Heart right ventricle (tissue), 16 donors: Measurements from ENCODE around the gene SMAD3. TPM values are rescaled to one million over a fixed set of nuclear protein-coding genes. Genes with fewer than 3 reads are reported as not detected.

Experiments
- ATAC-seq, 8 donors: fragments of 200-7000 bp; cut with Tn5 transposase; one replicate each; pipeline ENCODE4 v1.9.1; 2020; ENCODE audit warnings: mild to moderate bottlenecking in 8 of 8, moderate library complexity in 8 of 8, moderate number of reproducible peaks in 1 of 8
- DNase-seq, 2 donors: peaks; one replicate each; pipeline ENCODE4 v3.0.0-alpha.2; 2020
- H3K27ac ChIP-seq, 10 donors: fragments of 200-600 bp; sonication (generic) in 2 of 10; one replicate each; pipeline versions ENCODE4 v1.5.0 to v1.8.0; 2020 to 2022; ENCODE audit warnings: mild to moderate bottlenecking in 3 of 10
- H3K27me3 ChIP-seq, 7 donors: fragments of 200-600 bp; one replicate each; pipeline ENCODE4 v1.8.0; 2021 to 2022; ENCODE audit warnings: mild to moderate bottlenecking in 2 of 7
- H3K36me3 ChIP-seq, 9 donors: fragments of 200-600 bp; sonication (generic) in 1 of 9; one replicate each; pipeline versions ENCODE4 v1.5.0 to v1.8.0; 2020 to 2022; ENCODE audit warnings: mild to moderate bottlenecking in 2 of 9
- H3K4me1 ChIP-seq, 9 donors: fragments of 200-600 bp; sonication (generic) in 1 of 9; one replicate each; pipeline versions ENCODE4 v1.5.0 to v1.8.0; 2020 to 2022; ENCODE audit warnings: mild to moderate bottlenecking in 4 of 9
- H3K4me3 ChIP-seq, 10 donors: fragments of 200-600 bp; sonication (generic) in 2 of 10; one replicate each; pipeline versions ENCODE4 v1.5.0 to v1.8.0; 2020 to 2022; ENCODE audit warnings: mild to moderate bottlenecking in 7 of 10, moderate library complexity in 2 of 10
- H3K9me3 ChIP-seq, 11 donors: fragments of 200-600 bp in 10 of 11; sonication (generic) in 2 of 11; one replicate each; pipeline versions ENCODE4 v1.5.0 to v1.8.0; 2013 to 2022; ENCODE audit warnings: mild to moderate bottlenecking in 2 of 11, control low read depth in 1 of 11, moderate library complexity in 1 of 11
- CTCF ChIP-seq, 9 donors: fragments of 200-600 bp; sonication (generic) in 2 of 9; IDR thresholded peaks; one replicate each; pipeline versions ENCODE4 v1.5.0 to v1.8.0; 2021 to 2022; ENCODE audit warnings: antibody characterized with exemption in 9 of 9, mild to moderate bottlenecking in 5 of 9, moderate library complexity in 1 of 9
- whole genome bisulfite sequencing, 2 donors: extraction: QIAGEN DNeasy Blood & Tissue Kit; methylation state at CpG; one replicate each; pipeline ENCODE4 v1.1.7; 2013; ENCODE audit warnings: inconsistent platforms in 1 of 2; 5-methylcytosine and 5-hydroxymethylcytosine counted together
- intact Hi-C, 10 donors: fragments of 100-400 bp; cut with DNase I; formaldehyde crosslinking; loops; one replicate each; pipeline versions ENCODE4 v1.11.1 to v1.14.2; 2022
- polyA plus RNA-seq, 2 donors: library from polyadenylated mRNA; stranded (reverse); fragments of 200-250 nt; gene quantifications; one replicate each; pipeline ENCODE4 v1.2.3, GENCODE V29; 2013
- total RNA-seq, 10 donors: library from RNA; stranded (reverse); fragmentation: NEBNext Ultra II Directional in 3 of 10; extraction: Animal tissue kit (Norgen Biotek cat#: 25700) in 3 of 10; gene quantifications; one replicate each; pipeline versions ENCODE4 v1.2.1 to v1.2.4, GENCODE V29; 2021 to 2023
- donor health status: Arrhythmogenic right ventricular cardiomyopathy.
- donor health status: ischemic (EF 13 %, LVEDD 7.1; RV severe dilation, severe dysfunction).
- donor health status: healthy with polysubstance abuse.
- donor health status: DM: no; HTN: yes; CAD: no.
- donor health status: DM: no; HTN: no; CAD: no.
- donor health status: ischemic (EF 25% LVEDD 6.9; RV normal size, moderate dysfunction).
- donor health status: ischemic (EF 25% LVEDD 5.7; RV mildly dilated, moderate dysfunction).
- donor health status: healthy.
- donor health status: DM: yes; HTN: yes; CAD: no.
- donor health status: Ischemic cardiomyopathy.
- donor health status: ischemic (EF 35%, LVEDD 5.7; RV mildly dilated, moderate dysfunction).
- donor health status: nonischemic (EF 11% LVEDD 7.7; RV severe dilation, severe dysfunction).
- donor health status: DM: yes; HTN: yes; CAD: no.
- donor health status: PGD.
- donor health status: ischemic (EF 29% LVEDD 5.4; RV normal size, mild dysfunction).
- donor health status: nonischemic (EF 23%, LVEDD 6.1; RV moderate dilation, normal function).

SMAD3 gene
- total and polyA plus RNA-seq, 12 donors, result 6.2 to 44.8 (median 15.5) TPM

- H3K36me3 ChIP-seq, result no peaks in the 10 kb centered on the region
- no peaks in the 10 kb centered on the region for H3K27me3 ChIP-seq
- peaks cover 0 to 43% (median 23%) of the 10 kb centered on the region in 9 donors for H3K4me1 ChIP-seq
- no peak overlapping the region for H3K27ac ChIP-seq
- TF ChIP-seq CTCF (IDR thresholded peaks at IDR 0.05), result no peak
- WGBS, 2 donors, result 64 to 81% methylated on average over 4 of the region's 5 CpGs
- no peaks in the 10 kb centered on the region for H3K9me3 ChIP-seq
- H3K4me3 ChIP-seq, result no peak overlapping the region
- ATAC-seq (no peak), DNase-seq (no peak)
- intact Hi-C loops, result loop anchor here in 1 of 10 donors (10.0 kb wide), 1 partner anchor 96 kb away; no protein-coding TSS in a partner anchor
Measured at GRCh38 chr15:67050522-67051087, 14.8 kb upstream of the SMAD3 start.

- no peak for TF ChIP-seq CTCF (IDR thresholded peaks at IDR 0.05)
- intact Hi-C loops, result loop anchor here in 1 of 10 donors (10.0 kb wide), 1 partner anchor 97 kb away; no protein-coding TSS in a partner anchor
- Histone ChIP-seq H3K4me3 (no peak overlapping the region), H3K36me3 (no peaks in the 10 kb centered on the region), H3K4me1 (peaks cover 0 to 43% (median 23%) of the 10 kb centered on the region in 9 donors), H3K27ac (peak overlapping the region in 1 of 10 donors; percentile 2), H3K9me3 (no peaks in the 10 kb centered on the region), H3K27me3 (no peaks in the 10 kb centered on the region)
- ATAC-seq (peak in 6 of 8 donors; percentile 24 to 85 (median 40)), DNase-seq (no peak)
- 85 to 86% methylated on average over 6 of the region's 6 CpGs for WGBS, 2 donors
Measured at GRCh38 chr15:67051088-67052045, 14.0 kb upstream of the SMAD3 start.

GRCh38 chr15:67054676-67055075, 10.7 kb upstream of the SMAD3 start:
- no peak overlapping the region for H3K4me3 ChIP-seq
- WGBS, 2 donors, result 94 to 96% methylated on average over 5 of the region's 5 CpGs
- no peaks in the 10 kb centered on the region for H3K36me3 ChIP-seq
- H3K27ac ChIP-seq, result no peak overlapping the region
- no peaks in the 10 kb centered on the region for H3K27me3 ChIP-seq
- DNase-seq, result no peak
- intact Hi-C loops, result loop anchor here in 1 of 10 donors (10.0 kb wide), 1 partner anchor 100 kb away; no protein-coding TSS in a partner anchor
- peaks cover 0 to 34% (median 12%) of the 10 kb centered on the region in 9 donors for H3K4me1 ChIP-seq
- H3K9me3 ChIP-seq, result no peaks in the 10 kb centered on the region
- no peak for TF ChIP-seq CTCF (IDR thresholded peaks at IDR 0.05)
- no peak for ATAC-seq

- ATAC-seq (peak; percentile 14 to 76 (median 63)), DNase-seq (peak in 1 of 2 donors; percentile 45)
- intact Hi-C loops, result loop anchor here in 1 of 10 donors (10.0 kb wide), 1 partner anchor 104 kb away; no protein-coding TSS in a partner anchor
- Histone ChIP-seq H3K9me3 (no peaks in the 10 kb centered on the region), H3K27me3 (no peaks in the 10 kb centered on the region), H3K4me3 (no peak overlapping the region), H3K27ac (no peak overlapping the region), H3K4me1 (peaks cover 0 to 14% (median 10%) of the 10 kb centered on the region in 9 donors), H3K36me3 (no peaks in the 10 kb centered on the region)
- TF ChIP-seq CTCF (IDR thresholded peaks at IDR 0.05), result no peak
- 51 to 61% methylated on average over 6 of the region's 6 CpGs for WGBS, 2 donors
Measured at GRCh38 chr15:67059127-67059553, 6.3 kb upstream of the SMAD3 start.
